ENCODE measurements around the gene DEF6.

GRCh38 chr6:35280903-35281302 is 16.7 kb upstream of the DEF6 start:
- TF ChIP-seq POLR2A (IDR thresholded peaks at IDR 0.05) (no peak), CTCF (IDR thresholded peaks at IDR 0.05) (no peak)

Measured in heart left ventricle (tissue), 13 donors.